Measurements from ENCODE around the gene TM4SF4. TPM values are rescaled to one million over a fixed set of nuclear protein-coding genes. Genes with fewer than 3 reads are reported as not detected.

TM4SF4 gene
- total RNA-seq, 1 donor from 2014 or later = not detected

- H3K4me3 Mint-ChIP-seq = no peak overlapping the region
- no peaks in the 10 kb centered on the region for H3K36me3 Mint-ChIP-seq (ENCODE audit: low read depth)
- no peak for TF ChIP-seq CTCF (conservative IDR thresholded peaks at IDR 0.05)
- no peak overlapping the region for H3K27ac Mint-ChIP-seq (ENCODE audit: unreplicated experiment)
- H3K4me1 Mint-ChIP-seq = no peaks in the 10 kb centered on the region
- H3K9me3 Mint-ChIP-seq = peaks cover 3% of the 10 kb centered on the region
- H3K27me3 Mint-ChIP-seq (ENCODE audit: low read depth) = no peaks in the 10 kb centered on the region
- no peak for DNase-seq (ENCODE audit: low read depth, low spot score)
Measured at GRCh38 chr3:149462051-149462450, 12.4 kb upstream of the TM4SF4 start.

GRCh38 chr3:149462581-149463011 is 11.9 kb upstream of the TM4SF4 start:
- no peak overlapping the region for H3K27ac Mint-ChIP-seq (ENCODE audit: unreplicated experiment)
- no peaks in the 10 kb centered on the region for H3K4me1 Mint-ChIP-seq
- H3K27me3 Mint-ChIP-seq (ENCODE audit: low read depth) = no peaks in the 10 kb centered on the region
- TF ChIP-seq CTCF (conservative IDR thresholded peaks at IDR 0.05) = no peak
- H3K4me3 Mint-ChIP-seq = no peak overlapping the region
- no peaks in the 10 kb centered on the region for H3K36me3 Mint-ChIP-seq (ENCODE audit: low read depth)
- DNase-seq (ENCODE audit: low read depth, low spot score) = no peak
- H3K9me3 Mint-ChIP-seq = peaks cover 3% of the 10 kb centered on the region

- no peak for DNase-seq (ENCODE audit: low read depth, low spot score)
- TF ChIP-seq CTCF (conservative IDR thresholded peaks at IDR 0.05) = no peak
- H3K9me3 Mint-ChIP-seq = peaks cover 3% of the 10 kb centered on the region
Measured at GRCh38 chr3:149463921-149464320, 10.6 kb upstream of the TM4SF4 start.

GRCh38 chr3:149464542-149465328 is 9.8 kb upstream of the TM4SF4 start:
- TF ChIP-seq CTCF (conservative IDR thresholded peaks at IDR 0.05) = no peak
- Mint-ChIP-seq H3K9me3 (peaks cover 3% of the 10 kb centered on the region), H3K27ac (ENCODE audit: unreplicated experiment) (no peak overlapping the region), H3K4me1 (peaks cover 5% of the 10 kb centered on the region), H3K36me3 (ENCODE audit: low read depth) (no peaks in the 10 kb centered on the region), H3K4me3 (no peak overlapping the region), H3K27me3 (ENCODE audit: low read depth) (no peaks in the 10 kb centered on the region)
- DNase-seq (ENCODE audit: low read depth, low spot score) = no peak

More at GRCh38 chr3:149463921-149464320, 10.6 kb upstream of the TM4SF4 start:
- no peak overlapping the region for H3K4me3 Mint-ChIP-seq
- H3K27ac Mint-ChIP-seq (ENCODE audit: unreplicated experiment) = no peak overlapping the region
- no peaks in the 10 kb centered on the region for H3K27me3 Mint-ChIP-seq (ENCODE audit: low read depth)
- H3K36me3 Mint-ChIP-seq (ENCODE audit: low read depth) = no peaks in the 10 kb centered on the region
- H3K4me1 Mint-ChIP-seq = peaks cover 5% of the 10 kb centered on the region

- no peaks in the 10 kb centered on the region for H3K27me3 Mint-ChIP-seq (ENCODE audit: low read depth)
- H3K9me3 Mint-ChIP-seq = peaks cover 3% of the 10 kb centered on the region
- H3K36me3 Mint-ChIP-seq (ENCODE audit: low read depth) = no peaks in the 10 kb centered on the region
- no peak for DNase-seq (ENCODE audit: low read depth, low spot score)
- H3K4me3 Mint-ChIP-seq = no peak overlapping the region
- no peak for TF ChIP-seq CTCF (conservative IDR thresholded peaks at IDR 0.05)
- H3K4me1 Mint-ChIP-seq = peaks cover 5% of the 10 kb centered on the region
- no peak overlapping the region for H3K27ac Mint-ChIP-seq (ENCODE audit: unreplicated experiment)
Measured at GRCh38 chr3:149465351-149465883, 9.1 kb upstream of the TM4SF4 start.

All from neural crest cell (in vitro differentiated cells).